HG03442 (cell line): ENCODE results near the gene CCDC154.

Experiments
- ATAC-seq: cut with Tn5 transposase; IDR thresholded peaks from one replicate; pipeline ENCODE4 v1.9.1; 2021; ENCODE audit warnings: mild to moderate bottlenecking, moderate library complexity; ENCODE audit not compliant: unreplicated experiment

Gene CCDC154

DNA sequence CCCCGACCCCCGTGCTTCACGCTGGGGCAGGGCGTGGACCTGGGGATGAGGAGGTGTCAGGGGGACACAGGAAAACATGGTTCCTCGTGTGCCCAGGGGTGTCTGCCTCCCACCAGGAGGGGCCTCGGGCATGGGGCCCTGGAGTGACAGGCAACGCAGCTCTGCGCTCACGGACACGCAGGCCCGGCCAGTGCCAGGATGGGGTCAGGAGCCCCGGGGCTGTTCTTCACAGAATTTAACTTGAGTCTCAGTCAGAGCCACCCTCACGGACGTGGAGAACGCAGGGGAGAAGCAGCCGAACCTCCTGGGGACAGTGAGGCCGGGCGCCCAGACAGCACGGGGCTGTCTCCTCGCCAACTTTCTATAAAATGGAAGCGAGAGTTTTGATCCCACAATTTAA lies 46.6 kb downstream of the CCDC154 start:
- no peak for ATAC-seq

DNA sequence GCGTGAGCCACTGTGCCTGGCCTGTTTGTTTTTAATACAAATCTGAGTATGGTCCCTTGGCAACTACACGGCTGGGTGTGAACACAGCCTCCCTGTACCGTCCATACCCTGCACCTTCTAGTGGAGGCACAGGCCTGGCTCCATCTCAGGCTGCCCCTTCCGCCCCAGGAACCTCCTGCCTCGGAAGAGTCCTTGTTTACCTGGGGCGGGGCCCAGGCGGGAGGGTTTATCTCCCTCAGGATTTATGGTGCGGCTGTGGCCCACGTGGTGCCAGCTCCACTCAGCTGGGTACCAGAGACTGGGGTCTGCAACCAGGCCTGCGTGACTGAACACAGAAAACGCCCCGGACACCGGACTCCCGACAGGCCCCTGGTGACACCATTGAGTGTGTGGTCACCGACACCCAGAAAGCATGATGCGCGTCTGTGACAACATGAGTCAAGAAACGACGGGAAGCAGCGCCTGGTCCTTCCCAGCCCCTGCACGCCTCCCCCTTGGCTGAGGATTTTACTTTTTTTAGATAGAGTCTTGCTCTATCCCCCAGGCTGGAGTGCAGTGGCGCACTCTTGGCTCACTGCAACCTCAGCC lies 48.8 kb downstream of the CCDC154 start:
- ATAC-seq, result no peak

DNA sequence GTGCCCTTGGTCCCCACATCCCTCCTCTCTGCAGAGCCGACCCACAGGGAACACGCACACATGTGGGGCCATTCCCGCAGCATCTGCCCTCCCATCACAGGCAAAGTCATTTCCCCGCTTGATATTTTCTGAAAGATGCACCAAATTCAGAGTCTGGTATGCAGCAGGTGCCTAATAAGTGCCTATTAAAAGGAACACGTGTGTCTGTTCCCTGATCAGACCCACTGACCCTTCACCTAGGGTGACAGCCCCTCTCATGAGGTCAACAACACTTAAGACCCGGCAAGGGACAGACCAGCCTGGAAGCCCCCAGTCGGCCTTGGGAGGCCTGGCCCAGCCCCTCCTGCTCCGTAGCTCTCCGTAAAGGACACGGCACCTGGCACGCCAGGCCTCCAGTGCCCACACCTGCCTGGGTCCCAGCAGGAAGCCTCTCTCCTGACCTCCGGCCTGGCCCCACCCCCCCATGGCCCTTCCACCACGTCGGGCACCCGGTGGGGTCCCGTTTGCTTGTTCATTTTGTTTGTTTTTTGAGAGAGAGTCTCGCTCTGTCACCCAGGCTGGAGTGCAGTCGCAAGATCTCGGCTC lies 49.9 kb downstream of the CCDC154 start:
- ATAC-seq, result no peak

DNA sequence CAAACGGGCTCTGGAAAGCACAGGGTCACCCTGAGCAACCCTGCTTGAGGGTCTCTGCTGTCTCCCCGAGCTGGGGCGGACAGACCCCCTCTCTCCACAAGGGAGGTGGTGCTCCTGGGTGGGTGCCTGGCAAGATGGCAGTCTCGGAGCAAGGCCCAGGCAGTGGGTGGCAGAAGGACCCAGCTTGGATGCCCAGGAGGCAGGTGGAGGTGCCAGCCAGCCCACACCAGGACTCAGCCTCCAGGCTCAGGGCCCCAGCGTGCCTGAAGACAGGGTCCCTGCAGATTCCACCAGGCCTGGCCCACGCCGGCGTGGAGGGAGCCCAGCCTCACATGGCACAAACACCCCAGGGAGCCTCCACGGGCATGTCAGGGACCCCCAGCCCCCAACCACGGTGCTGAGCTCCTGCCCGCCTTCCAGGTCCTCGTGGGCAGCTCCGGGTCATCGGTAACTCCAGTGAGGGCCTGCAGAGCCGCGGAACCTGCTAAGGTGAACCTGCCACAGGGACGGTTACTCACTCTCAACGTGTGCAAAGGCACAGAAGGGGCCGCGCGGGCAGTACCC lies 50.7 kb downstream of the CCDC154 start:
- no peak for ATAC-seq

DNA sequence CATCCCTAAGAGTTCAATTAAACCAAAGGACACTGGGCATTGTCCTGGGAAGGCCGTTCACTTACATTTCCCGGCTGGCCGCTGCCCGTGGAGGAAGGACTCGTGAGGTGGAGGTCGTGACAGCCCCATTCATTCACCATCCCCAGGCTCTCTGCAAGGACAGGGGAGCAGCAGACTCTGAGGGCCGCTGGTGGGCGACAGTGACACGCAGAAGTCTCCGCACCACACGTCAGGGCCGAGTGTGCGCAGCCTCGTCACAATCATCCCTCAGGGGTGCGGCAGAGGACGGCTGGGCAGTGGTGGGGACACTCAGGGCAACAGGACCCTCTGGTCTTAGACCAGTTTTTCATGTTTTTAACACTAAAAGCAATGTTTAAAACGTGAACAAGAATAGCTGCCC lies 51.5 kb downstream of the CCDC154 start:
- no peak for ATAC-seq

DNA sequence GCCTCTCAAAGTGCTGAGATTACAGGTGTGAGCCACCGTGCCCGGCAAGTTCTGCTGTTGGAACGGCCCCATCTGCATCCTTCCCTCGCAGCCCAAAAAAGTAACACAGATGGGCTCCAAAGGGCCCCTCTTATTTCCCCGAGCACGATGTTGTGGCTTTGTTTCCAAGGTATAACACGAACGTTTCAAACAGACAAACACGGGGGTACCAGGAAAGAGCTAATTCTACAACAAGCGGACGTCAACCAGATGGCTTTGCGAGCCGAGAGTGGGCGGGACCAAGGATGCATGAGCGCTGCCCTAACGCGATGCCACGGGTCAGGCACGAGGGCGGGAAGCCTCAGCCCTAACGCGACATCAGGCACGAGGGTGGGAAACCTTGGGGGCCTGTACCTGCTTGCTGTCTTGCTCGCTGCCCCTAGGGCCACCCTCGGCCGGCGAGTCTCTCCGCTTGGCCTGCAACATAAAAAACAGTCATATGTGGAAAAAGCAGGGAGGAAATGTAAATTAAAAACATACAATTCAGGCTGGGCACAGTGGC lies 54.0 kb downstream of the CCDC154 start:
- ATAC-seq, result no peak

DNA sequence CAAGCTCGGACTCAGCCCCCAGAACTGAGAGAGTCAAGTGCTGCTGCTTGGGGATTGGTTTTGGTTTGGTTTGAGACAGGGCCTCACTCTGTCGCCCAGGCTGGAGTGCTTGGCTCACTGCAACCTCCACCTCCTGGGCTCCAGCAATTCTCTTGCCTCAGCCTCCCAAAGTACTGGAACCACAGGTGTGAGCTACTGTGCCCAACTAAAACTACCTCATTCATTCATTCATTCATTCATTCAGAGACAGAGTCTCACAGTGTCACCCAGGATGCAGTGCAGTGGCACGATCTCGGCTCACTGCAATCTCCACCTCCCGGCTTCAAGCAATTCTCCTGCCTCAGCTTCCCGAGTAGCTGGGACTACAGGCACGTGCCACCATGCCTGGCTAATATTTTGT lies 54.6 kb downstream of the CCDC154 start:
- no peak for ATAC-seq

DNA sequence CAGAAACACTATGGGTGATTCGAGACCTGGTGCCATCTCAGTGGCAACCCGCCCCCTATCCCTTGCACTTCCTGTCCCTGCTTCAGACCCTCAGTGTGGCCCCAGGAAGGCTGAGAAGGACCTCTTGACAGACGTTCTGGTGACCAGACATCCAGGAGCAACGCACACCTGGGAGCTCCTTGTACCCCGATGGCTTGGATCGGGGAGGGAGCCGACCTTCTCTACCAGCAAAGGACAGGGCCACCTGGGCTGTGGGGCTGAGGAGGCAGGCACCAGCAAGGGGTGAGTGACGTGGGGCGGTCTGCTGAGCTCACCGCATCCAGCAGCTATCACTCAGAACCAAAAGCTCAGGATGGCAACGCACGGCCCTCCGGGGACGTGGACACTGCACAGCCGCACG lies 57.0 kb downstream of the CCDC154 start:
- no peak for ATAC-seq

DNA sequence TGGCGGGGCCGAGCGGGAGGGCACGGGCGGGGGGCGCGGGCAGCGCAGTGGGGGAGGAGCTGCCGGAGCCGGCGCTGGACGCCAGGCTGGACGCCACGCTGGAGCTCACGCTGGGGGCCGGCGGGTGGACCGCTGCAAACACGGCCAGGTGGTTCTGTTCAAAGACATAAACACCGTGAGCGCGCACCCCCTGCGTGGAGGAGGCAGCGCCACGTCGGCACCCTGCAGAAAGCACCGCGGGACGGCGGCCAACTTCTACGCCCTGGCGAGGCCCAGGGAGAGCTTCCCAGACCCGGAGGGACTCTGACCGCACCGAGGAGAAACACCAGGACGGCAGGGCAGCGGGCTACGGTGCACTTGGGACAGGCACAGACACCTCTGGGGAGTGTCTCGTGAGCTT lies 59.1 kb downstream of the CCDC154 start:
- ATAC-seq, result no peak
